Karpas-422 (cell line): ENCODE results near the gene WSB2. TPM values are rescaled to one million over a fixed set of nuclear protein-coding genes. Genes with fewer than 3 reads are reported as not detected.

Experiments
- DNase-seq: peaks from one replicate; pipeline ENCODE4 v3.0.0-alpha.2; 2015
- H2AFZ ChIP-seq: fragments of 200-600 bp; sonication (generic); 2 replicates; pipeline ENCODE4 v1.6.1; 2014; ENCODE audit warnings: antibody characterized with exemption, low read length, mixed read lengths
- H3K27ac ChIP-seq: fragments of 200-600 bp; sonication (generic); 2 replicates; pipeline ENCODE4 v1.5.1; 2014; ENCODE audit warnings: mild to moderate bottlenecking, low read length, moderate library complexity
- H3K27me3 ChIP-seq: fragments of 200-600 bp; sonication (generic); 2 replicates; pipeline ENCODE4 v1.6.1; 2014; ENCODE audit warnings: low read length, mixed read lengths
- H3K36me3 ChIP-seq: fragments of 200-600 bp; sonication (generic); 2 replicates; pipeline ENCODE4 v1.6.1; 2014; ENCODE audit warnings: low read length, mixed read lengths; ENCODE audit not compliant: insufficient read depth
- H3K4me1 ChIP-seq: fragments of 200-600 bp; sonication (generic); 2 replicates; pipeline ENCODE4 v1.6.1; 2014; ENCODE audit warnings: mild to moderate bottlenecking, low read length, mixed read lengths
- H3K4me2 ChIP-seq: fragments of 200-600 bp; sonication (generic); 2 replicates; pipeline ENCODE4 v1.6.1; 2014; ENCODE audit warnings: low read length, low read depth, mild to moderate bottlenecking; ENCODE audit not compliant: poor library complexity, severe bottlenecking
- H3K4me3 ChIP-seq: fragments of 200-600 bp; sonication (generic); 2 replicates; pipeline ENCODE4 v1.5.1; 2014; ENCODE audit warnings: mild to moderate bottlenecking, antibody characterized with exemption, low read length, mixed read lengths
- H3K79me2 ChIP-seq: fragments of 200-600 bp; sonication (generic); 2 replicates; pipeline ENCODE4 v1.6.1; 2014; ENCODE audit warnings: mild to moderate bottlenecking, low read length, mixed read lengths
- H3K9ac ChIP-seq: fragments of 200-600 bp; sonication (generic); 2 replicates; pipeline ENCODE4 v1.6.0; 2014; ENCODE audit warnings: low read length
- H3K9me2 ChIP-seq: fragments of 200-600 bp; sonication (generic), shearing (Covaris generic); replicated peaks from 2 replicates; pipeline ENCODE4 v1.6.0; 2014; ENCODE audit warnings: mild to moderate bottlenecking, low read length, moderate library complexity; ENCODE audit not compliant: insufficient read depth
- H3K9me3 ChIP-seq: fragments of 300-700, 200-600 bp; sonication (generic); 2 replicates; pipeline ENCODE4 v1.6.1; 2014; ENCODE audit warnings: low read length, mixed read lengths
- H4K20me1 ChIP-seq: fragments of 200-600 bp; sonication (generic); 2 replicates; pipeline ENCODE4 v1.6.1; 2014; ENCODE audit warnings: mild to moderate bottlenecking, antibody characterized with exemption, low read length, low read depth; ENCODE audit not compliant: insufficient read depth
- total RNA-seq: library from RNA; depleted of rRNA; stranded (reverse); fragments of >200 nt; shearing (Covaris generic); gene quantifications from 2 replicates; pipeline ENCODE4 v1.2.3, GENCODE V29; 2014; ENCODE audit warnings: low replicate concordance

WSB2 gene
- total RNA-seq, 1 experiment from 2014 or later: 28.8 TPM

- no peaks in the 10 kb centered on the region for H3K27me3 ChIP-seq
- peak overlapping the region; percentile 61 for H3K4me2 ChIP-seq
- peaks cover 16% of the 10 kb centered on the region; the same call in 1 of the 2 replicates for H3K36me3 ChIP-seq
Observed at GRCh38 chr12:118035190-118036041, 25.6 kb downstream of the WSB2 start.

GRCh38 chr12:118034429-118035189 lies 26.4 kb downstream of the WSB2 start:
- H3K4me3 ChIP-seq: peak overlapping the region; percentile 10; the same call in 1 of the 2 replicates
- DNase-seq: no peak
- H3K36me3 ChIP-seq: peaks cover 23% of the 10 kb centered on the region; the same call in 1 of the 2 replicates
- H3K79me2 ChIP-seq: no peaks in the 10 kb centered on the region
- H3K4me2 ChIP-seq: peak overlapping the region; percentile 61
- H2AFZ ChIP-seq: no peak overlapping the region
- no peaks in the 10 kb centered on the region for H3K9me2 ChIP-seq
- H4K20me1 ChIP-seq: no peaks in the 10 kb centered on the region
- H3K27me3 ChIP-seq: no peaks in the 10 kb centered on the region
- H3K9me3 ChIP-seq: no peaks in the 10 kb centered on the region
- peaks cover 27% of the 10 kb centered on the region for H3K4me1 ChIP-seq
- H3K9ac ChIP-seq: 0 out of 2 replicates have a peak overlapping the region, but pooled peaks have one; percentile 5
- peak overlapping the region; percentile 65 for H3K27ac ChIP-seq

More at GRCh38 chr12:118035190-118036041, 25.6 kb downstream of the WSB2 start:
- peak overlapping the region; percentile 65 for H3K27ac ChIP-seq
- no peaks in the 10 kb centered on the region for H3K79me2 ChIP-seq
- H3K4me1 ChIP-seq: peaks cover 27% of the 10 kb centered on the region
- H3K9ac ChIP-seq: 0 out of 2 replicates have a peak overlapping the region, but pooled peaks have one; percentile 5
- H3K9me3 ChIP-seq: no peaks in the 10 kb centered on the region
- H3K9me2 ChIP-seq: no peaks in the 10 kb centered on the region
- H3K4me3 ChIP-seq: peak overlapping the region; percentile 10
- DNase-seq: peak; percentile 63
- no peaks in the 10 kb centered on the region for H4K20me1 ChIP-seq
- no peak overlapping the region for H2AFZ ChIP-seq

GRCh38 chr12:118033902-118034301 lies 27.1 kb downstream of the WSB2 start:
- Histone ChIP-seq H3K4me2 (no peak overlapping the region), H2AFZ (no peak overlapping the region), H3K79me2 (no peaks in the 10 kb centered on the region), H3K9ac (no peak overlapping the region), H3K9me3 (no peaks in the 10 kb centered on the region), H3K4me1 (peaks cover 27% of the 10 kb centered on the region), H3K36me3 (peaks cover 26% of the 10 kb centered on the region; the same call in 1 of the 2 replicates), H3K9me2 (no peaks in the 10 kb centered on the region), H3K27me3 (no peaks in the 10 kb centered on the region), H3K27ac (no peak overlapping the region), H4K20me1 (no peaks in the 10 kb centered on the region), H3K4me3 (no peak overlapping the region)
- no peak for DNase-seq

- H3K4me1 ChIP-seq: peaks cover 27% of the 10 kb centered on the region
- no peaks in the 10 kb centered on the region for H3K79me2 ChIP-seq
- no peak for DNase-seq
- no peak overlapping the region for H3K9ac ChIP-seq
- no peak overlapping the region for H2AFZ ChIP-seq
- no peak overlapping the region for H3K27ac ChIP-seq
- peaks cover 26% of the 10 kb centered on the region; the same call in 1 of the 2 replicates for H3K36me3 ChIP-seq
- no peaks in the 10 kb centered on the region for H3K27me3 ChIP-seq
- H3K4me3 ChIP-seq: no peak overlapping the region
- no peaks in the 10 kb centered on the region for H3K9me2 ChIP-seq
- H4K20me1 ChIP-seq: no peaks in the 10 kb centered on the region
- no peak overlapping the region for H3K4me2 ChIP-seq
- H3K9me3 ChIP-seq: no peaks in the 10 kb centered on the region
Observed at GRCh38 chr12:118033323-118033722, 27.7 kb downstream of the WSB2 start.

GRCh38 chr12:118032188-118032587 lies 28.8 kb downstream of the WSB2 start:
- no peaks in the 10 kb centered on the region for H3K9me2 ChIP-seq
- H3K9ac ChIP-seq: no peak overlapping the region
- H3K4me1 ChIP-seq: peaks cover 27% of the 10 kb centered on the region
- no peak overlapping the region for H3K4me2 ChIP-seq
- H4K20me1 ChIP-seq: no peaks in the 10 kb centered on the region
- peaks cover 26% of the 10 kb centered on the region; the same call in 1 of the 2 replicates for H3K36me3 ChIP-seq
- no peaks in the 10 kb centered on the region for H3K79me2 ChIP-seq
- H3K9me3 ChIP-seq: no peaks in the 10 kb centered on the region
- DNase-seq: no peak
- no peak overlapping the region for H2AFZ ChIP-seq
- no peak overlapping the region for H3K4me3 ChIP-seq
- no peaks in the 10 kb centered on the region for H3K27me3 ChIP-seq
- H3K27ac ChIP-seq: no peak overlapping the region

GRCh38 chr12:118029166-118029565 lies 31.8 kb downstream of the WSB2 start:
- no peak for DNase-seq
- Histone ChIP-seq H3K27ac (no peak overlapping the region), H3K9me2 (no peaks in the 10 kb centered on the region), H2AFZ (no peak overlapping the region), H3K4me1 (peaks cover 6% of the 10 kb centered on the region; the same call in 1 of the 2 replicates), H3K9me3 (no peaks in the 10 kb centered on the region), H3K36me3 (peaks cover 40% of the 10 kb centered on the region; the same call in 1 of the 2 replicates), H3K4me2 (no peak overlapping the region), H3K27me3 (no peaks in the 10 kb centered on the region), H3K4me3 (no peak overlapping the region), H3K9ac (no peak overlapping the region), H4K20me1 (no peaks in the 10 kb centered on the region), H3K79me2 (no peaks in the 10 kb centered on the region)

GRCh38 chr12:118025168-118025567 lies 35.8 kb downstream of the WSB2 start:
- H3K4me3 ChIP-seq: no peak overlapping the region
- no peaks in the 10 kb centered on the region for H3K4me1 ChIP-seq
- DNase-seq: no peak
- H3K9me2 ChIP-seq: no peaks in the 10 kb centered on the region
- H3K36me3 ChIP-seq: peaks cover 35% of the 10 kb centered on the region; the same call in 1 of the 2 replicates
- no peaks in the 10 kb centered on the region for H4K20me1 ChIP-seq
- no peak overlapping the region for H3K4me2 ChIP-seq
- H3K27ac ChIP-seq: no peak overlapping the region
- H3K9me3 ChIP-seq: no peaks in the 10 kb centered on the region
- no peak overlapping the region for H2AFZ ChIP-seq
- H3K27me3 ChIP-seq: no peaks in the 10 kb centered on the region
- peaks cover 4% of the 10 kb centered on the region; the same call in 1 of the 2 replicates for H3K79me2 ChIP-seq
- H3K9ac ChIP-seq: no peak overlapping the region
